Fibroblast of upper back skin (primary cell): ENCODE results near the gene DACT1.
A peak's percentile ranks its signal among the peaks of the same experiment; 100 is the strongest.

Experiments
- DNase-seq: peaks from one replicate; pipeline ENCODE4 v3.0.0-alpha.2; 2013

Gene DACT1

DNA sequence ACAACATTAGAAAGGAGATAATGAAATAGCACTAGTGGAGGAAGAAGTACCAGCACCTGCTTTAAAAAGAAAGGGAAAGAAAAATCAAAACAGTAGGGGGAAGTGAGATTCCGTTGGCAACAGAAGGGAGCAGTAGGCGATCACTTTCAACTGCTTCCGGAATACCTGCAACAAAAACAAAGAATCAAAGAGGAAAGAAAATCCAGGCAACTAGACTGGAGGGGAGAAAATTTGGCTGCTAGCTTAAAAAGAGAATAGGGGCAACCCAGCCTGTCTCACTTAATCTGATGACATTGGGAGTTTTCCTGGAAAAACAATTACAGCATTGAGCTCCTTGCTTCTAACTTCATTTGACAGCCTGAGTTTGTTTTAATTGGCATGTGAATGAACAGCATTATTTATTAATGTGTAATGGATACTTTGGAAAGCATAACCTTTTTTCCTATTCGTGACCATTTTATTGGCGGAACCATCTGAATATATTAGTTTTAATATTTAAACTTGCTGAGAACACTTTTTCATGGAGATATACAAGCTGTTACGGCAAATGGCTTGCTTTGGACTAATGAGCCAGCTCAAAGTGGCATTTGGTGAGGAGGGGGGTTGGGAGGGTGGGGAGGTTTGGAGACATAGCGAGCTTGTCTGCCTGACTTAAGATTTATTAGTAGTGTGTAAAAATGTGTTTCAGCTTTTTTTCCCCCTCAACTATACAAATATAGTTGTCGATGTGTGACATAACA is 2.5 kb upstream of the DACT1 start:
- no peak for DNase-seq

DNA sequence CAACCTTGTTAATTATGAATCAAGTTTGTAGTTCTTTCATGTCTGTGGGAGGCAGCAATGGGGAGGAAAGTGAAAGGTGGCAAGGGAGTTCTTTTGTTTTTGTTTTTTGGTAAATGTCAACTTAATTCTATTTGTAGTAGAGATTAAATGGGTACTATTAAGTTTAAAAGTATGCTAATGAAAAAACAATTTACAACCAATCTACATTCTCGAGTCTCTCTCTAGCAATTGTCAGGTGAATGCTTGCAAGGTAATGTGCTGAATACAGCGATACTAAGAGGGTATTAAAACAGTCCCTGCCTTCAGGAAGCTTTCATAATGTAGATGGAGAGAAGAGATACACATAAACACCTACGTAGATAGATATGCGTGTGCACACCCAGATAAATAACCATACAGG is 1.6 kb upstream of the DACT1 start:
- no peak for DNase-seq

DNA sequence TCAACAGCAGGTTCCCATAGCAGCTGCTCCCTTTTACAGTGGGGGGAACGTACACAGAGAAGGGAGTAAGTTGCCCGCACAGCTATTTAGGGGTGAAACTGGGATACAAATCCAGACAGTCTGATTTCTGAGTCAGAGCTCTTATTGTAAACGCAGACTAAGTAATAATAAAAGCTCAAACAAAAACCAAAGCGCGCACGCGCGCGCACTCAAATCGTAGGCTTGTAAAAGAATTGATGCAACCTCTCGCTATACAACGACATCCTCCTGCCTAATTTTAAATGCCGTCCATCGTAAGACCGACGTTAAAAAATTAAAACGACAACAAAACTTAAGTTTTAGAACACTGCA is 747 bp upstream of the DACT1 start:
- peak; percentile 96 for DNase-seq

DNA sequence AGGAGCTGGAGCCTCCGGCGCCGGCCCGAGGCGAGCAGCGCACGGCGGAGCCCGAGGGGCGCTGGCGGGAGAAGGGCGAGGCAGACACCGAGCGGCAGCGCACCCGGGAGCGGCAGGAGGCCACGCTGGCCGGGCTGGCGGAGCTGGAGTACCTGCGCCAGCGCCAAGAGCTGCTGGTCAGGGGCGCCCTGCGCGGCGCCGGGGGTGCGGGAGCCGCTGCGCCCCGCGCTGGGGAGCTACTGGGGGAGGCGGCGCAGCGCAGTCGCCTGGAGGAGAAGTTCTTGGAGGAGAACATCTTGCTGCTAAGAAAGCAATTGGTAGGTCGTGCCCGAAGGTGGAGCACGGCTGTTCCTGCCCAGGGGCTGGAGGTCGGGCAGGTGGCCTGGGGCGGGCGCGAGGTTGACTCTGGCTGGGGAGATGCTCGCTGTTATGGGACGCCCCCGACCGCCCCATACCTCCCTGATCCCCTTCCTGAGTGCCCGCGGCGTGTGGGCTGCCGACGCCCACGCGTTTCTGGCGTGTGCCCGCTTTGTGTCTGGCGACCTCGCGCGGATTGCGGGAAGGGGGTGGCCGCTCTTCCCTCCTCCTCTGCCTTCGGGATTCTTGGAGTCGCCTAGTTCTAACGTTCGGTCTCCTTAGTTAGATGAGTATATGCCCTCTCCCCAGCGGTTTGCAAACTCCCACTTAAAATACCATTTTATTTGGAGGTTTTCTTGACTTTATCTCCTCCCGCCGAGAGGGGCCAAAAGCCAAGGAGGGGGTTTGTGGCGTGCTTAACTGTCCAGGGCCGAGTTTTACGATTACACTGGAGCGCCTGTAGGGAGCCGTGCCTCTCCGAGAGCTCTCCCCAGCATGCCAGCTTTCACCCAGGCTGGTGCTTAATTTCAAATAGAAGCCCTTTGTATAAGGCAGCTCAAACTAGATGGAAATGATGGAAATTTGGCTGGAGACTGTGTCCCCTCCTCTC is 752 bp downstream of the DACT1 start:
- peak; percentile 41 for DNase-seq

DNA sequence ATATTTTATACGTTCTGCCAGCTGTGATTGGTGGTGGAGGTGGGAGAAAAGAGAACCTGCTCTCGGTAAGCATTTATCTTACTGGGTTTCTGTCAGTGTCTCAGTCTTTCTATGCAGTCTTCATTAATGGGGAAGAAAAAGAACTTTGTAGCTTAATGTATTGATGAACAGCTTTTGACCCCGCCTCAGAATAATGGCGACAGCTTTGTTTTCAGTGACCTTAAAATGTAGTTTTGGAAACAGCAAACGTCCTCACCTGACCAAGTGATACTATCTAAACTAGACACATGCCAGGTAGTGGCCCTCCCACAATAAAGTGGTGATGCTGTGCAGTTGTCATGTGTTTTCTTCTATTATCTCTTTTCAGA is 1.4 kb downstream of the DACT1 start:
- DNase-seq, result no peak

DNA sequence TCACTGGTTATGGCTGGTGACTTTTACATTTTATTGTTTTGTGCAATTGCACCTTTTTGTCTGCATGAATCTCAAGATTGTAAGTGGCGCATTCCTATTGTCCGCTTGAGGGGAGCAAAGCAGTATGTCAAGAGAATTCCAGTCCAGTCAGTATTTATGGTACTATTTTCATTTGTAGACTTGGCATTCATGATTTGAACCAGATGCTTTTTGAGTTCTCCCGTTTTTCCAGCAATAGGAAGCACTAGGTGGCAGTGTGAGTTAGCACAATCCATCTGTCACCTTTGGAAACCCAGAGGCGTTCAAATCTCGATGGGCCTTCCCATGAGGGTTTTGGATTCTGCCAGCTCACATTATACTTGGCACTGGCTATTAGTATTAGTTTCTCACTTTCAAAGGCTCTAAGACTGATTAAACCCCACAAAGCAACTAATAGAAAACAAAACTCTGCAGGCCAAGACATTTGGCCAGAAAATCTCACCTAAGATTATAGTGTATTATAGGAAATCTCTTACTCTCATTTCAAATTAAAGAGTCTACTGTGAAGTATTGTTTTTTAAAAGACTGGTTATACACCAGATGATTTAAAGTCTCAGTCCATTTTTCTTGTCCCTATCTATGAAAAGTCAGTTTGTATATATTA is 2.2 kb downstream of the DACT1 start:
- peak; percentile 94 for DNase-seq

DNA sequence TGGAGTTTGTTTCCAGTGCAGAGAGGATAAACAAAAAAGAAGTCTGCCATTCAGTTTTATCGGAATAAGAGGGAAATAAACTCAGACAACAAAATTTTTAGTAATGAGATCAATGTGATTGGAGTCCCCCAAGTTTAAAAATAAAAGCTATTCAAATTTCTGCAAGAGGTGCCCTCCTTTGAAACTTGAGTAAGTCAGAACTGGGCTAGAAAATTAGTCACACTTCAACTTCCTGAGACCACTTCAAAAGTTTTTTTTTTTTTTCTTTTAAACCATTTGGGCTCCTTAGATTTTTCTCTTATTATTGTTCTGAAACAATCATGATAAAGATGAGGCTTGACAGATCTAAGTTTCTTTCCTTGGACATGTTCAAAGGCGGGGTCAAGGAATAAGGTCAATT is 3.2 kb downstream of the DACT1 start:
- no peak for DNase-seq

DNA sequence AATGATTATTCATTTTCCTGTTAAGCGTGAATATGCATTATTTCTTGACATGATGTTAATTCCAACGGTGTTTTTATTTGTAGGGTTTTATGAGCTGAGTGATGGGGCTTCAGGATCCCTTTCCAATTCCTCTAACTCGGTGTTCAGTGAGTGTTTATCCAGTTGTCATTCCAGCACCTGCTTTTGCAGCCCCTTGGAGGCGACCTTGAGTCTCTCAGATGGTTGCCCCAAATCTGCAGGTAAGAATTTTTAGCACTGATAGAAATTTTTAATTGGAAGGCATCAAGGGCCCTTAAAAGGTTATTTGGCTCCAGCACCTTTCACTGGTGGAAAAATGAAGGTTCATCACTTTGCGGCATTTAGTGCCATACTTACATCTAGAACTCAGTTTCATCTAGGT is 3.7 kb downstream of the DACT1 start:
- no peak for DNase-seq

DNA sequence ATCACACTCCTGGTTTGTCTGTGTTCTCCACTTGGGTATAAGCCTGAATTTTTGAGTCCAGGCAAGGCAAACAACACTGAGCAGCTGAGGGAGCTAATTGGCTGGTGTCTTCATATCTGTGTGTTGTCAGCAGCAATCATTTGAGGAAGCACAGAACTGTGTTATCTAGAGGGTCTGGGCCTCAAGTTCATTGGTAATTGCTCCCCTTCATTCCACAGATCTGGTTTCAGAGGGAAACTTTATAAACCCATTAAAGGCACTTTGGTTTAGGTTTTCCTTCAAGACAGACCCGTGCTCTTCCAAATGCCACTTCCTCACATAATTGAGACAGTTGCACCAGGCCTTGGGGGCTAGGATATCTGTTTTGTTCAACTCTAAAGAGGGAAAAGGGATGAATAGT is 5.6 kb downstream of the DACT1 start:
- no peak for DNase-seq

DNA sequence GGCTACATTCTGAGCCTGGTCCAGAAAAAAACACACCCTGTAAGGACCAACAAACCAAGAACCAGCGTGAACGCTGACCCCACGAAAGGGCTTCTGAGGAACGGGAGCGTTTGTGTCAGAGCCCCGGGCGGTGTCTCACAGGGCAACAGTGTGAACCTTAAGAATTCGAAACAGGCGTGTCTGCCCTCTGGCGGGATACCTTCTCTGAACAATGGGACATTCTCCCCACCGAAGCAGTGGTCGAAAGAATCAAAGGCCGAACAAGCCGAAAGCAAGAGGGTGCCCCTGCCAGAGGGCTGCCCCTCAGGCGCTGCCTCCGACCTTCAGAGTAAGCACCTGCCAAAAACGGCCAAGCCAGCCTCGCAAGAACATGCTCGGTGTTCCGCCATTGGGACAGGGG is 7.9 kb downstream of the DACT1 start:
- no peak for DNase-seq

DNA sequence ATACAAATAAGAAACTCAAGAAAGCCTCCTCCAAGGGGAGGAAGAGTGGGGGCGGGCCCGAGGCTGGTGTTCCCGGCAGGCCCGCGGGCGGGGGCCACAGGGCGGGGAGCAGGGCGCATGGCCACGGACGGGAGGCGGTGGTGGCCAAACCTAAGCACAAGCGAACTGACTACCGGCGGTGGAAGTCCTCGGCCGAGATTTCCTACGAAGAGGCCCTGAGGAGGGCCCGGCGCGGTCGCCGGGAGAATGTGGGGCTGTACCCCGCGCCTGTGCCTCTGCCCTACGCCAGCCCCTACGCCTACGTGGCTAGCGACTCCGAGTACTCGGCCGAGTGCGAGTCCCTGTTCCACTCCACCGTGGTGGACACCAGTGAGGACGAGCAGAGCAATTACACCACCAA is 8.7 kb downstream of the DACT1 start:
- no peak for DNase-seq

DNA sequence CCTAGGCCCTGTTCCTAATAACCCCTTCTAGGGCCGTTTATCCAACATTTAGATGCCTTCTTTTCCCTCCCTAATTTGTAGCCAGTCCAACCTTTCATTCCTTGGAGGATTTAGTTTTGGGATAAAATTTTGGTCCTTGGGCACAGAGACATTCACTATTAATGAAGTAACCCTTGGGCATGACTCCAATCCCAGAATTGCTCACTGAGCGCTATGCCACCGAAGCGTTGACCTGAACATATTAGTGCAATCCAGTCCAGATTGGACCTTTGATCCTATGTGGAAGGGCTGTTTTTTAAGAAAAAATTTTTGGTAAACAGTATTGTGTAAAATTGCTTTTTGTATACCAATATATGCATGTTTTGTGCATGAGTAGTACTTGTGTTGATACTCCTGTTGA is 10.0 kb downstream of the DACT1 start:
- DNase-seq, result no peak

DNA sequence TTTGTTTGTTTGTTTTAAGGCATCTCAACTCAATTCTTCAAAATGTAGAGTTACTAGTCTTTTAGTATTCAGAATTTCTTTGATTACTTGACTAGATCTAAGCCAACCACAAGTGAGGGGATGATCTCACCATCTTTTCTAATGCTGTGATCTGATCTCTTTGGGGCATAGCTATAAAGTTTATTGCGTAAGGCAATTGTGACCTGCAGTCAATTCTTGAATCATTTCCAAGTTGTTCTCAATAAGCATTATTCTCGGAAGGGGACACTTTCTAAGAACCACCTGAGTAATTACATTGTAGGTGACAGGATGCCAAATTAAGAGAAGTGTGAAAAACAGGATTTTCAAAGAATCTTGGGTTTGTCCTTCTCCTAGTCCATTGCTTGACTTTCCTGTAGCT is 13.1 kb downstream of the DACT1 start:
- DNase-seq, result no peak

DNA sequence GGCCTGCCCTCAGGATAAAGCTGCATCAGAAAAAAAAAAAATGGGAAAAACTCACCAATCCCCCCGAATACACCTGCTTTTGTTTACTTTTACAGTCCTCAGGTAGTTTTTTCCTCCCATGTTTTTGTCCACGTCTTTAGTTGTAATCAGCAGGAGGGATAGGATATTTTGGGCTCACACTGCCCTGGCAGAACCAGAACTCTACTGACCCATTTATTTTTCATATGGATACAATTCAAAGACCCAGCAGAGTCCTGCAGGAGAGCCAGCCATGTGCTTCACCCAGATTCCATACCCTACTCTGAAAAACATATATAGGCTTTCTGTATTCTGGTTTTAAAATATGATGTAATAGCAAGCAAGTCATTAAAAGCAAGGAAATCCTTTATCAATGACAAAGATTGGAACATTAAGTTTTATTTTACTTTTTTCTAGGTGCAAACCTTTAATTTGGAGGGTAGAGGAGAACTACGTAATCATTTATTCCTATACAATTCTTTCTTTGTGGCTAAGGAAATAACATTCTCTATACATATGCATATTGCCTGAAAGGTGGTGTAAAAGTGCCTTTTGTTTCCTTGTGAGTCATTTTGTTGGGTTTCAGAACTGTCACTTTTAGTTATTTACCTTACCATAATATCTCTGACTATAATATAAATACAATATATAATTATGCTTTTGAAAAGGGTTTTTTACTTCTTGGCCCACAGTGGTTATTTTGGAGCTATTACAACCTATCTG is 19.1 kb downstream of the DACT1 start:
- DNase-seq, result no peak

DNA sequence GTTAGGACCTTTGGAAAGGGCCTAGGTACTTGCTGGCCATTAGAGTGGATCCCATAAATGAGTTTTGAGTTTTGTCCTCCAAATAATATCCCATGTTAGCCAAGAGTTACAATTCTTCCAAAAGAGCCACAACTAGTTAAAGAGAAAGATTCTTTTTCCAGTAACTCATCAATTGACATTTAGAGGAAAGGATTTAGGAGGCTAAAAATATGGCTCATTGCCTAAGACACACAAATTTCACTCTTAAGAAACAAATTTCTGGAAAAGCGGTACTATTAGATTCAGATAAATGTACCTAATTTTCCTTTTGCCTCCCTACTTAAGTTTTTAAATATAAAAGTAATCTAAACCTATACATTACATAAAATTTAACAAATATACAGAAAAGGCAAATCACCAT is 21.3 kb downstream of the DACT1 start:
- no peak for DNase-seq

DNA sequence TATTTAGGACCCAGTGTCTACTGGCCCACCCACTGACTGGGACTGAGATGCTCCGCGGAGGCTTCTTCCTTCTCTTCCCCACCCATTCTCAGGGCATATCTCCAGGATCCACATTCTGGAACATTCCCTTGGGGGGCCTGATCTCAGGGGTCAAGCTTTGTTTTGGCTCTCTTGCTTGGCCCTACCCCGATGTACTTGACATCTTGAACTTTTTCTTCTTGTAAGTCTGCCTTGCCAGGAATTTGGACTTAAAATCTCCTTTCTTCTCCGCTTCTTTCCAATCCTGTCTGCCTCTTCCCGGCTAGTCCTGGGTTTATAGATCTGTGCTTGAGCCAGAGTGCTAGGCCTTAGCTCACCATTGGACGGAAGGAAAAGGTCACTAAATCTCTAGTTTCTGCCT is 22.1 kb downstream of the DACT1 start:
- no peak for DNase-seq

DNA sequence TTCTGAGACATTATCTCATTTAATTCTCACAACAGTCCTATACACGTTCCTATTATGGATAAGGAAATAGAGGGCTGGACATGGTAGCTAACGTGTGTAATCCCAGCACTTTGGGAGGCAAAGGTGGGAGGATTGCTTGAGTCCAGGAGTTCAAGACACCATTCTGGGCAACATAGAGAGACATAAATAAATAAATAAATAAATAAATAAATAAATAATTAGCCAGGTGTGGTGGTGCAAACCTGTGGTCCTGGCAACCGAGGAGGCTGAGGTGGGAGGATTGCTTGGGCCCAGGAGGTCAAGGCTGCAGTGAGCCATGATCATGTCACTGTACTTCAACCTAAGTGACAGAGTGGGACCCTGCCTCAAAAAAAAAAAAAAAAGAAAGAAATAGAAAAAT is 22.6 kb downstream of the DACT1 start:
- no peak for DNase-seq

DNA sequence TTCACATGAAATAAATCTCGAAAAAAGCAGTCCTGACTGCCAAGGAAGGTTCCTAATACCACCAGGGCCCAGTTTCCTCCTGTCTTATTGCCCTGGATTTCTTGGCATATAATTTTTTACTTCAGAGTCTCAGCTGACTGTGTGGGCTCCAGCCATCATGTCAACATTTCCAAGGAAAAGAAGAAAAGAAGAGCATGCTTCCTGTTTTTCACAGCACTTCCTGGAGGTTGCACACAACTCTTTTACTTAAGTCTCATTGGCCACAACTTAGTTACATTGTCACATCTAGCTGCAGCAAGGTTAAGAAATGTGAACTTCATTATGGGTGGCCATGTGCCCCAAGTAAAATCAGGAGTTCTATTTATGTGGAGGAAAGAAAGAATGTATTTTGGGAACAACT is 24.3 kb downstream of the DACT1 start:
- DNase-seq, result no peak

DNA sequence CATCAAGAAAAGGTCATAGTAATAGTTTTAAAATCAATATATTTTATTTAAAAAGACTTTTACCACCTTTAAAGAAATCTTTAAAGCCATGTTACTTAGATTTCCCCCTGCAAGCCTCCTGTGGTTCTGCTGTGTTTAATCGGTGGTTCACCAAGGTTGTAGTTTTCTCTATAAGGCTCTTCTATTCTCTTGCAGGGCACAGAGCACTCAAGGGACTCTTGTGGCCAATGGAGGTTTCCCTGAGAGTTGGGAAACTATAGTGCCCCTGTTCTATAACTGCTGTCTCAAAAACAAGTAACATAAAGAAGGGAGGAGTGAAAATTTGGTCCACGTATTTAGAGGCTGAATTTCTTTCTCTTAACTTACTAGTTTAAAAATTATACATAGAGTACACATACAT is 25.0 kb downstream of the DACT1 start:
- DNase-seq, result no peak

DNA sequence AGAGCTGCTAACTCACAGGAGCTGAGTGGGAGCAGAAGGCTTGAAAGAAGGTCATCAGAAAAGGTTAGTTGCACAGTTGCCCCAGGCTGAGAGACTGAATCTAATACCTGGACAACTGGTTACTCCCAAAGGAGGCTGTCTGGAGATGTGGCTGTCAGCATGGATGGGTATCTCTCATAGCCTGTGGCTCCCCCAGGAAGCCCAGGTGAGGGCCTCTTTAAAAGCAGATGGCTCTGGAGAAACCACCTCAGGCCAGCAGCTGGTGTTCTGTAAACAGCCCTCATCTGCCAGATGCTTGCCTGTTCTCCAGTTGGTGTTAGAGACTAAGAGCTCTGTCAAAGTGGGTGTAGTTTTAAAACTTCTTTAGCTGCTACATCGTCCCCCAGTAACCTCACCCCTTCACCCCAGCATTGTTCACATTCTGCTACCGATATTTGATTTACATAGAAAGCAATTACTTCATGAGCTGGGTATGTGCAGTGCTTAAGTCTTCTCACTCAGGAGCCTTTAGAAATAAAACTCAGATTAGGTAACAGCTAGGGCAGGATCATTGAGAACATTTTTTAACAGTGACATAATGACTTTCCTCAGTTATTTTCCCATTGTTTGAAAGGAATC is 25.8 kb downstream of the DACT1 start:
- peak; percentile 90 for DNase-seq

DNA sequence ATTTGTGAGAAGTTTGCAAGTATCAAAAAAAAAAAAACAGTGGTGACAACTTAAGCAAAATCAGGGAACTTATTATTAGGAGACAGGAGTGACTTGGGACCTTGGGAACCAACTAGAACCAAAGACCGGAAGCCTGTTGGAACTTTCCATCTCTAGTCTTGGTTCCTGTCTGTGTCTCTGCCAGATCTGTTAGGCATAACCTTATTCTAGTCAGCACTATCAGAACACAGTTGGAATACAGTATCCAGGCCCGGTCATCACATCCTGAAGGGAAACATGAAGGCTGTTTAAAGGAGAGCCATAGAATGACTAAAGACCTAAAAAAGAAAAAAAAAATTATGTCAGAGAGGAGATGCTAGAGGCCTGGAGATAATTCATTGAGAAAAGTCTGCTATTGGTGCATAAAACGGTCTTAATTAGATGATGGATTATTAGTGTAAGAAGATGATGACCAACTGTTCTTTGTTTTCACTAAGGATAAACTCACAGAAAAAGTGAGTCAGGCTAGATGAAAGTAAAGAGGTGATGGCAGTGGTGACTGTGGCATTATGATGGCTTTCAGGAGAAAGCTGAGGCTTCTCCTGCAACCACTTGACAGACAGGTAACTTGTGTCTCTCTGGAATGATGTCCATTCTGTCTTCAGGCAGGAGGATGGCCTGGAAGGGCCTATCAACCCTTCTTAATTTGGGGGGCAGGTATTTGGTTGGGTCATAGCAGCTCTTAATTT is 28.2 kb downstream of the DACT1 start:
- no peak for DNase-seq

DNA sequence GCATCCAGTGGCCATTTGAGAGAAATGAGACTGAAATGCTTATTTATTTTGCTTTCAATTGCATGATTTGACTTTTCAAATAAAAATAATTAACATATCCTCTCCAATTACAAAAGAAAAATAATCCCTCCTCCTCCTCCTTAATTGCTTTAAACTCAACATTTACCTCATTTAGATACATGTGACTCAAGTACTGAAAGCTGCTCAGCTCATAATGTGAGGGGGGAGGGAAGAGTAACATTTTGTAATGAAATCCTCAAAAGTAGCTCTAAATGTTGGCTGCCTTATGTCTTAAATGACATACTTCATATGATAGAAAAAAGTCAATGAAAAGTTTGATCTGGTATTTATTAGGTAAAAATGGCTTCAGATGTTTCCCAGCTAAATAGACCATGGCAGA is 29.0 kb downstream of the DACT1 start:
- DNase-seq, result no peak
